Measurements from ENCODE around the gene FAM13A.

DNA sequence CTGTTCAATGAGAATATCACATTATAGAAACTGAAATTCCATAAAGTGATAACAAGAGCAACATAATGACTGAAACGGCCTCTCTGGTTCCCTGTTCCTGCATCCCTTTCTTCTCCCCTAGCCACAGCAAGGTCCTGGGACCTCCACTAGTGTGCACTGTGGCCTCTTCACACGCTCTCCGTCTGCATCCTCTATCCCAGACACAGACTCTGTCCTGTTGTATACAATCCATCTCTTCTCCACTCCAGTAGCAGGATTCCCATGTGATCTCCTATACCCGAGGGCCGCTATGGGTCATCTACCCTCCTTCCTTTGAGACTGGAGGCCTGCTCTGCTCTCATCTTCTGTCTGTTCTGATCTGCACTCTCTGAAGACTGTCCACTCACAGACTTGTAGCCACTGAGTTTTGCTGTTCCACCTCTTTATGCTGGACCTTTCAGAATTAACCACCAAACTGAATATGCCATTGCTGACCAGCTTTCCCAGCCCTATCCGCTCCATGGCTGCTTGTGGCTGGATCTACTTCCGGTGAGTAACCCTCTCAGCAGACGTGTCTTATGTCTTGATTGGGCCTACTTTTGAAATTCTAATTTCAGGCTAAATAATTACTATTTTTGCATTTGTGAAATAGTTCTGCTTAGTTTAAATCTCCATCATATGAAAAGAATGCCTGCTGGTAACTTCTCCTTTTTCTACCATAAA lies 254.2 kb downstream of the FAM13A start:
- TF ChIP-seq GABPA (IDR thresholded peaks at IDR 0.05; ENCODE audit: low read depth) = no peak
- TF ChIP-seq, protein P1, sequence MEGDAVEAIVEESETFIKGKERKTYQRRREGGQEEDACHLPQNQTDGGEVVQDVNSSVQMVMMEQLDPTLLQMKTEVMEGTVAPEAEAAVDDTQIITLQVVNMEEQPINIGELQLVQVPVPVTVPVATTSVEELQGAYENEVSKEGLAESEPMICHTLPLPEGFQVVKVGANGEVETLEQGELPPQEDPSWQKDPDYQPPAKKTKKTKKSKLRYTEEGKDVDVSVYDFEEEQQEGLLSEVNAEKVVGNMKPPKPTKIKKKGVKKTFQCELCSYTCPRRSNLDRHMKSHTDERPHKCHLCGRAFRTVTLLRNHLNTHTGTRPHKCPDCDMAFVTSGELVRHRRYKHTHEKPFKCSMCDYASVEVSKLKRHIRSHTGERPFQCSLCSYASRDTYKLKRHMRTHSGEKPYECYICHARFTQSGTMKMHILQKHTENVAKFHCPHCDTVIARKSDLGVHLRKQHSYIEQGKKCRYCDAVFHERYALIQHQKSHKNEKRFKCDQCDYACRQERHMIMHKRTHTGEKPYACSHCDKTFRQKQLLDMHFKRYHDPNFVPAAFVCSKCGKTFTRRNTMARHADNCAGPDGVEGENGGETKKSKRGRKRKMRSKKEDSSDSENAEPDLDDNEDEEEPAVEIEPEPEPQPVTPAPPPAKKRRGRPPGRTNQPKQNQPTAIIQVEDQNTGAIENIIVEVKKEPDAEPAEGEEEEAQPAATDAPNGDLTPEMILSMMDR (IDR thresholded peaks at IDR 0.05; ENCODE audit: insufficient read depth, low read length) = no peak

All from HL-60 (cell line).